Left colon (tissue), 2 donors: ENCODE results near the gene ISL2. TPM values are rescaled to one million over a fixed set of nuclear protein-coding genes. Genes with fewer than 3 reads are reported as not detected.

Source experiments
- total RNA-seq, 2 donors: library from RNA; stranded (reverse); fragmentation: NEBNext Ultra II Directional; extraction: Animal tissue kit (Norgen Biotek cat#: 25700); gene quantifications; one replicate each; pipeline ENCODE4 v1.2.1, GENCODE V29; 2021
- donor health status: DM: no; HTN: no; CAD: no.
- donor health status: DM: yes; HTN: yes; CAD: no.

The ISL2 gene
- total RNA-seq, 2 donors from 2014 or later = 0.24 to 0.95 TPM

Other genes starting within 250 kb of the ISL2 start
- 100 to 1,000 TPM; 271 to 289 TPM for gene ETFA, start 25.3 kb upstream of the ISL2 start, total RNA-seq